ENCODE data around the gene PKP1.

The PKP1 gene

DNA sequence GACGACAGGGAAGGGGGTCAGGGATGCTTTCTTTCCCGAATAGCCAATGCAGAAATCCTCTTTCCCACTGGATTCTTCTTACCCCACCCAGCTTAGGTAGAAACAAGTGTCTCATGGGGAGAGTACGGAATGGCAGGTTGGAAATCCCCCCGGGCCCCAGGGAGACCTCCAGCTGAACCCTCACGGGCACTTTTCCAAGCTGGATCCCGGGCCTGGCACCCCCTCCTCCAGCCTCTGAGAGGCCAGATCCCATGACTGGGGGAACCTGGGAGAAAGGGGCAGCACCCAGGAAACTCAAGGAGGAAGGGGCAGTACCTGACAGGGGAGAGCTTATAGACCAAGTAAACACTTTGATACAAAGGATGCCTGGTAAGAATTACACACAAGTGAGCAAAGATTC is 1.3 kb downstream of the PKP1 start:
- no peak for DNase-seq

DNA sequence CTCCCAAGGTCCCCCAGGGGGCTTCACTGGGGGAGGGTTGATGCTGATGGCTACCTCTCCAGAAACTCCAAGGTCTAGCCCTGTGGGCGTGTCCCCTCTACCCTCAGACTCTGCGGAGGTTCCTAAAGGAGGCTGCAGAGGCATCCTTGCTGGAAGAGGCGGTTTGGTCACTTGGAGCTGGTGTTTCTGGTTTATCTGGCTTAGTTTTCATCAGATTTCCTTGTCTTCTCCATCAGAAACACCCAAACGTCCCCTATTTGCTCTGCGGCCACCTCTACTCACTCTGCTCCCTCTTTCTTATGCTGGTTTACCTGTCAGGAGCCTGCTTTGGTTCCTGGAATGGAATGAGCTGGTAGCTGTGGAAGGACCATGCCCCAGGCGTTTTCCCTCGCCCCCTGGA is 2.5 kb downstream of the PKP1 start:
- DNase-seq, result no peak

DNA sequence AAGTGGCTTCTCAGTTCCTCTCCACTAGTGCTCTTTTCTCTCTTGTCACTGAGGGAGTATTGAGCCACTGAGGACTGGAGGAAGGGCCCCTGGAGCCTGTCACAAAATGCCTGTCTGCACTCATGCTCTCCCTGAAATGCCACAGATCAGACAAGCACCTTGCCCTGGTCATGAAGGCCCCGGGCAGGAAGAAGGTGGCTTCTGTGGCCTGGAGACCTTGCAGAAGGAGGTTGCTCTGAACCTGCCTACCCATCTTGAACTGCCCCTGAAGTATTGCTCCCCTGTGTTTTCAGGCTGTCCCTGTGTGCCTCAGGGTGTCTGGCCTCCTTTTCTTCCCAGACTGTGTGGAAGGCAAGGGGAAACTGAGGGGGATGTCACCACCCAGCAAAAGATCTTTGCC is 3.1 kb downstream of the PKP1 start:
- no peak for DNase-seq

DNA sequence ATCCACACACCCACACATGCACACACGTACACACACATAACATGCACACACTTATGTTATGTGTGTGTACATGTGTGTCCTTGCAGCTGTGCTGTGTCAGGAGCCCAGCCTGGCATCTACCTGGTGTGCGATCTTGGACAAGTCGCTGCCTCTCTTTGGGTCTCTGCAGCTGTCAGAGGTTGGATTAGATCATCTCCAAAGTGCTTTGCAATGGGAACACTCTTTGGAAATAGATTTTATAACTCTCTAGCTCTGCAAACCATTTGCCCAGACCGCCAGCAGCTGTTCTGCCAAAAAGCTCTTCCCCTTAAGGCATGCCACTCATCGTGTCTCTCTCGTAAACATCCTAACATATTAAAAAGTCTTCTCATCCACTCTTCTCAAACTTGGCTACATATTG is 4.7 kb downstream of the PKP1 start:
- no peak for DNase-seq

DNA sequence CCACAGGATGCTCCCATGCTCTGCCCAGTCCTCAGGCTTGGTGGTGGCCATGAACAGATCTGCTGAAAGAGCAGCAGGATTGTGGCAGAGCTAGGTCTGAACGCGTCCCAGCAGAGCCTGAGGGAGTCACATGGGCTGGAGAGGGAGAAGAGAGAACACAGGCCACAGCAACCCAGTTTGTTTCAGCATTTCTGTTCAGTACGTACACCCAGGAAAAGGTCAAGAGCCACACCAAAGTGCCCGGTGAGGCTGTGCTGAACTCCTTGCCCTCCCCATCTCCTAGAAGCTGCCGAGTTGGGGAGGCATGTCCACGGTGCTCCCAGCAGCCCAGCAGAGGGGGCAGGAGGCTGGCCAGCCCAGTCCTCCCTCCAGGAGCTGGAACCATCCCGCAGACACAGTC is 5.5 kb downstream of the PKP1 start:
- no peak for DNase-seq

DNA sequence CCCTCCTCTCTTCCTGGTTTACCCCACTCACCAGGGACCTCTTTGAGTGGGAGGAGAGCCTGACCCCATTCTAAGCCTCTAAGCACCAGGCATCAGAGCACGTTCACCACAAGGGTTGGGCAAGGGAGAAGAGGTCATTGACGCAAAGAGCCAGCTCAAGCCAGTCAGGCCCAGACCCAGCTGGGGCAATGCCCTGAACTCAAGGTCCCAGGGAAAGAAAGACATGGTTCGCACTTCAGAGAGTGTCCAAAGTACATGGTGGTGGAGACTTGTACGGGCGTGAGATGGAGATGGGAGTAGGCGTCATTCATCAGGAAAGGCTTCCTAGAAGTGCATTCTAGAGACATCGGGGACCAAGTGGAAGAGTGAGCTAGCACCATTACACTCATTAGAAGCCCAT is 7.2 kb downstream of the PKP1 start:
- DNase-seq, result no peak

DNA sequence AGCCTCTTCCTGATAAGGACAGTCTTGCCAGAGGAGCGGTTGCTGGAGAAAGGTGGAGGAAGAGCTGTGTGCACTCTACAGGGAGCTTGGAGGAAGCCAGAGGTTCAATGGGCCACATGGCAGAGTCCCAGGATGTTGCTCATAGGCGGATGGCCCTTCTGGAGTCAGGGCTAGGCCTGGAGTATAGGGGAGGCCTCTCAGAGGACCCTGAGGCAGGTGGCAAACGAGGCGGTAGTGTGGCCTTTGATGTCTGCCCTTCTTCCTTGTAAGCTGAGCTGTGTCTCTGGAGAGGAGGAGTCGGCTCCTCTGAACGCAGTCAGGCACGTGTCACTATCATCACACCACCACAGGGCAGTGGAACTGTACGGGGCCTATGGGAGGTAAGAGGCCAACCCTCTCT is 8.6 kb downstream of the PKP1 start:
- no peak for DNase-seq

DNA sequence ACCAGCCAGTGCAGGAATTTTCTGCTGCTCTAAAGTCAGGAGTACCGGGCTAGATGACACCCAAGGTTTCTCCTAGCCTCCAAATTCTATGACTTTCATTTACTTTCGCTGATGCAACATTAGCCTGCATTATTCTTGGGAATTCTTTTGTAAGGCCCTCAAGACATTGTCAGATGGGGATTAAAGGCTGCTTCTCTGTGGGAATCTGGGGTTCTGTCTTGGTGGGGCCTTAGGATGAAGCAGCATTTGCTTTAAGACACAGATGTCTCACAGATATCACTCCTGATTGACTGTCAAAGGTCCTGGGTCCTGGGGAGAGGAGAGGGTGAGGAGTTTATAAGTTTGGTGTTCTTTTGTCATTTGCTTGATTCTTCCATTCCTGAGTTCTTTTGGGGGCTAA is 11.6 kb downstream of the PKP1 start:
- no peak for DNase-seq

DNA sequence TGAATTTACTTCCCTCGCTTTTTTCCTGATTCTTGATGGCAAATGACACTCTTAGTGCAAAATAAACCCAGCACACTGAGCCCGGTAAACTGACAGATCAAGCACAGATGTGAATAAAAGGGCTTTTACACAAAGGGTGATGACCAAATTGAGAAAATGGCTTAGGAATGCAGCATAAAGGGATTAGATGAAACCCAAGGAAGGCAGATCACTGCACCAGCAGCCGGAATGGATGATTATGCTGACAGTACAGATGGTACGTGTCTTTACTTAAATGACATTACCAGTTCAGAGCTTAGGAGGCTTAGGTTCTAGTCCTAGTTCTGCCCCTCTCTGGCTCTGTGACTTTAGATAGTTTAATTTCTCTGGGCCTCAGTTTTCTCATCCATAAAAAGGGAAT is 12.0 kb downstream of the PKP1 start:
- DNase-seq, result no peak

DNA sequence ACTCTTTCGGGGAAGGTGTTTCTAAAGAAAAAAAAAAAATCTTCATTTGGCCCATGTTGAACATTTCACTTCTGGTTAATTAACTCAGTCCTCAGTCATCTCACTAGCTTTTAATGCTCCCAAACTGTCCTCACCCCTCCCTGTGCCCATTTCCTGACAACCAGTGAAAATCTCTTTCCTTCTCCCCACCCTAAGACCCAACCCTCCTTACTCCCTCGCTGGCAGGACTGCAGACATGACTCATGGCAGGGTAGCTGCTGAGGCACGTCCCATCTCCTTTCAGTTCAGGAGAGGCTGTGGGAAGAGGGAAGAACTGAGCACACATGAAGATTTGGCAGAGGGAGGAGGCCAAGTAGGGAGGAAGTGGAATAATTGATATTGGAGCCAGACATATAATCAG is 12.6 kb downstream of the PKP1 start:
- no peak for DNase-seq

DNA sequence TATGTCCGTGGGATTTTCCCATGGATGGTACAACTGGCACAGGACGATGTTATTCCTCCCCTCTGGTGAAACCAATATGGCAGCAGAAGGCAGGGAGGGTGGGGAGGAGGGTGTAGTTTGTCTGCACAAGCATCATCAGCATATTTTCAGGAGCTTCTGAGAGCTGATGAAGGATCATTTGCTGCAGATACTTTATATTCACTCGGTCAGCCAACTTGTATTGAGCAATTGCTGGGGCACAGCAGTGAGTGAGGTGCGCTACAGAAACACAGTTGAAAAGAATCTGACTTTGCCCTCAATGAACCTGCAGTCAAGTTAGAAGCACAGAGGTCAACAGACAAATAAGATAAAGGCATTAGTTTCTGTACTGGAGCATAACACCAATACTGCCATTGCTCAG is 13.0 kb downstream of the PKP1 start:
- DNase-seq, result no peak

DNA sequence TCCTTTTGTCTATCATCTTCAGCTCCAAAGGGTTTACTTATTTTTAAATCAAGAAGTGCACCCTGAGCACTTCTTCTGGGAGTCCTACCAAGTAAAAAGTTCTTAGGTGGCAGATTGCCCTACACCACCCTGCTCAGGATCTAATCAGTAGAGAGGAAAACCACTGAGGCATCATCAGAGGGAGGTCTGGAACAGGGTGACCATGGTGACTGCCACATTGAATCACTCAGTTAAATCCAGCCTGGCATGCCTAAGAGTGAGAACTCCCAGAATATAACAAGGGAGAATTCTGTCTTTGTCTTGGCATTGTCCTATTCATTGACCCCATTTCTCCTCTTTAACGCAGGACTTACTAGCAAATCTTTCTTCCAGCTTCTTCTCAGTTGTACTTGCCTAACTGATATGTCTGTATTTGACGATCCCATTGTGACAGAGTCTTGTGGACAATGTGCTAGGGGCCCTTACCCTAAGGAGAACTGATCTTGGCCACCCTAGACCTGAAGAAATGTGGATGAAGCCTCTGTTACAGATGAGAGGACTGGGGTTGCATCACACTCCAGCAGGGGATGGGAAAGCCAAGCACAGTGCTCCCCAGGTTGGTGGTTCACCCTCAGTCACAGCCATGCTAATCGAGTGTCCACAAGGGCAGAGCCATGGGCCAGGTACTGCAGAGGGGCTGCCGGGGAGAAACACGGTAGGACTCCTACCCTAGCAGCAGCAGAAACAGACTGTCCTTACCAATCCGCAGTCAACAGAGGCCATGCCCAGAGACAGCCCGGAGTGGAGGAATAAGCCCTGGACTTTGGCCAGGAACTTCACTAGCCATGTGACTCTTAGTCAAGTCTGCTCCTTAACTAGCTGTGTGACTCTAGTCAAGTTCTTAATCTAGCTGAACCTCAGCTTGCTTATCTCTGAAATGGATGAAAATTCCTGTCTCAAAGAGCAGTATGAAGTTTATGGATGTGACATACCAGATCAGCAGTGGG is 15.4 kb downstream of the PKP1 start:
- DNase-seq, result no peak

DNA sequence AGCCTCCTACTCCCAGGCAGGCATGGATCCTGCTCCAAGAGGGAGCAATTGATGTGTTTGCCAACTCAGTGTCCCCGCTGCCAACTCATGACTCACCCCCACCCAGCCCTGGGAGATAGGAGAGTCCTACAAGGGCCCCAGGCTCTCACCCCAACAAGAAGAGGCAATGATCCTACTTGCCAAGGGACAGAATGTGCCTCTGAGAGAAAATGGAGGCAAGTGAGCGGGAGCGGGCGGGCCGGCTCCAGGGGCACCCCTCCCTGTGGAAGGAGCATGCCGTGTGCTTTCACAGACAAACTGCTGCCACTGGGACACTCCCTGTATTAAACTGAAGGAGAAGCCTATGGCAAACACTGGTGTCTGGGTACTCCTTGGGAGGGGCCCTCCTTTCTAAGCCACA is 16.7 kb downstream of the PKP1 start:
- DNase-seq, result no peak

DNA sequence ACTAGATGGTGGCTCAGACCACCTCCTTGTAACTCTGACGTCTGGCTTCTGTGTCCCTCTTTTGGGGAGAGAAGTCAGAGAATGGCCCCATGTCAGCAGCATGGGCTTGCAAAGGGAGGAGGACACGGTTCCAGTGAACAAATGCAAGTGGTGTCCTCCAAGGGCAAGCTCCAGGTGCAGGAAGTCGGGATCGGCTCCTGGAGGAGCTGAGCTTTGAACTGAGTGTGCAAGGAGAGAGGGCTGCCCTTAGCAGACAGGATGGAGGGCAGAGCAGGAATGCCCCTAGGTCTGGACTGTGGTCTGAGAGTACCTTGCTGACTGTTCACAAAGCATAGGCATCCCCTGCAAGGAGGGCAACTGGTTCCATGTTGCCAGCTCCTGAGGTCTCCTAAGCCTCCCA is 17.3 kb downstream of the PKP1 start:
- no peak for DNase-seq

DNA sequence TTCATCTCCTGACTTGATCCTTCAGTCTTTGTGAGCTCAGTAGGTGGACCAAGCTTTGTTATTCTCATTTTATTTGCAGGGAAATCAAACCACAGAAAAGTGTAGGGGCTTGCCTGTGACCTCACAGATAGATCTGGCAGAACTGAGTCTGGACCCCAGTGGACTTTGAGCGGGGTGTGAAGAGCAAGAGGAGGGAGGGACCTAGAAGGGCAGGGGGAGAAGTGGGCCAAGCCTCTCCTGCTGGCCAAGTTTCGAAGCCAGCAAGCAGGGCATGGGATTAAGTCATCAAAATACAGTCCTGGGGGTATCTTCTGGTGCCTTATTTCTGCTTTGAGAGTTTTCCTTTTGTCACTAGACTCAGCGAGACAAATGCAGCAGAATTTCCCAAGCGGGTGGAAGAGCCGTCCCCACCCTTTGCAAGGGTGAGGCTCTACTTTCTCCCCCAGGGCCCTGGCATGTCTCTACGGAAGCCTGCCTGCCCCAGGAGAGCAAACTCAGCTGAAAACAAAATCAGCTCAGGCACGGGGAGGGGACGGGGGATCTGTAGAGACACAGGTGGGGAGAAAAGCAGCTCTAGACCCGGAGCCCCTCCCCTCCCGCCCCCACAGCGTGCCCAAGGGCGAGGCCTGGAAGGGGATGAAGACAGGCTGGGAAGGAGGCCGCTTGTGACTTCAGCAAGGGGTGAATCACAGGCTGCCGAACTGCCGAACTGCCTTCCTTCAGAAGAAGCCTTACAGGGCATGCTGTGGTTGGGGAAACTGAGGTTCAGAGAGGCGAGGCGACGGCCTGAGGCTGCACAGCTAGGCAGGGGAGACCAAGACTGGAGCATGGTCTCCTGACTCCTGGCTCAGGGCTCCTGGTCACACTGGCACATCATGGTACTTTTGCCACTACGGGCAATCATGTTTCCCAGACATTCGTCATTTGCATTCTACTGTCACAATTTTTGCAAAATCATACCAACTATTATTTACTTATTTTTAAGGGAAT is 19.2 kb downstream of the PKP1 start:
- no peak for DNase-seq

DNA sequence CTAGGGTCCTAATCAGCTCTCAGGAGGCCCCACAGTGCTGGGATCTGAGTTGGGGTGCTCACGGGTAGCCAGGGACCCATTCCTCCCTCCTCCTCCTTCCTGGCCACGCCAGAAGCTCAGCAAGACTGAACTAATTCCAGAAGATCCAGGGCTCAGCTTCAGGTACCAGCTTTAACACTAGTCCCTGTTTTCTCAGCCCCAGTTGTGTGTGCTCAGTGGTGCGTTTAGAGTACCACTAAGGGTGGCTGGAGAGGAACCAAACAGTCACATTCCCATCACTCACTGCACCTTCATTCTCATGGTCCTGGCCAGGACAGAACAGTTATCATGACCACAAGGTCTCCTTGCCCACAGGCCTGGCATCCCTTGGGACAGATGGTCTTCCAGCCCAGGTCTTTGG is 20.8 kb downstream of the PKP1 start:
- DNase-seq, result no peak

DNA sequence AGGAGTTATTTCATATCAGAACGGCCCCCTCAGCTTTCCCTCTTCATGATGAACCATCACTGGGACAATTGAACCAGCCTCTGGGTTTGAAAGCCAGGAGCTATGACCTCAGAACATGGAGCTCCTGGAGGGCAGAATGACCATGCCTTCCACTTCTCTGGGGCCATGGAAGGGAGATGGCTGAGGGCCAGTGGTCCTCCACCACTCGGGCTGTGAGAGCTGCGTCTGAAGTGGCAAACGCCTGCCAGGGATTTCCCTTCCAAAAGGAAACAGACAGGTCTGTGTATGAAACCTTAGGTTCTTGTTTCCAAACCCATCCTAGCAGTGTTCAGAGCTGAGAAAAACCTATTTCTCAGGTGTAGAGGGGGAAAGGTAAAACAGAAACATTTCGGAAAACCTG is 22.5 kb downstream of the PKP1 start:
- peak; percentile 57 for DNase-seq

DNA sequence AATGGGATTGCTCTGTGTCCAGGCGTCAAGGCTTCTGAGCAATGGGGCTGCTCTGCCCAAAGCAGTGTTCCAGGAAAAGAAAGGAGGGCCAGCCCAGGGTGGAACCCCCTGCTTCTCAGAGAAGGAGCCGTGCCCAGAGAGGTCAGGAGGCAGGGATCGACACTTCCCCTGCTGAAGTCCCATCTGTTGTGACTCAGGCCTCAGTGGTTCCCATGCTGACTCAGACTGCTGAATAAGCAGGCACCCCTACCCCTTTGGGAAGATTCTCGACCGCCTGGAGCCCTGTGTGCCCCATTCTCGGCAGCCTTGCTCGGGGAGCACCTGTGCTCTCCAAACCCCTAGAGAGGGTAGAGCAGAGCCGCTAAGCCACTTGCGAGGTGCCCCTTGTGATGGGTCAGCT is 23.9 kb downstream of the PKP1 start:
- DNase-seq, result no peak

DNA sequence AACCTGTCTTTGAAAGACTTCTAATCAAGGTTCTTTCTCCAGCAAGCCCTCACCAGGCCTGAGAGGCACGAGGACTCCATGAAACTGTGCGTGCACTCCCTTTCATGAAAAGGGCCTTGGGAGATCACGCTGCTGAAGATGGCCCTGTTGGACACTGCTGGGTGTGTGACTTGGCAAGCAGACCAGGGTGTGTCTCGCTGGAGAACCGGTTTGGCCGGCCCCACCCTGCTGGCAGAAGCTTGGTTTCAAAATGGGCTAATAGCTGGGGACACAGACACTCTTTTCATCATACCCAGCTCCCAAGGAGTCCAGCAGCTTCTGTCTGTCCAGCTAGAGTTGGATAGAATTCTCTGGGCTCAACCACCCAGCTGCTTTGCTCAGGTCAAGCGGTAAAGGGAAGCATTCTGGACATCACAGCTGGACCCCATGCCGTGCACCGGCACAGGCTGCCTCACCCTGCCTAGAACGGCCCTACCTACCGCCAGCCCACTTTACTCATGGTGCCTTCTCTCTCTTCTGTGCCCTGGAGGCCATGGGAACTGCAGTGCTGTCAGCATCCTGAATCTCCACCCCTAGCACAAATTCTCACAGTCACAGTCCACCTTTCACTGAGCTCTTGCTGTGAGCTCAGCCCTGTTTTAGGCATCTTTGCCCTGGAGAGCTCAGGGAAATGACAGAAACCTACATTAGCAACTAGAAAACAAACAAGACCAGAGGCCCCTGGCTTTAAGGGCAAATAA is 24.6 kb downstream of the PKP1 start:
- DNase-seq, result peak; percentile 9

DNA sequence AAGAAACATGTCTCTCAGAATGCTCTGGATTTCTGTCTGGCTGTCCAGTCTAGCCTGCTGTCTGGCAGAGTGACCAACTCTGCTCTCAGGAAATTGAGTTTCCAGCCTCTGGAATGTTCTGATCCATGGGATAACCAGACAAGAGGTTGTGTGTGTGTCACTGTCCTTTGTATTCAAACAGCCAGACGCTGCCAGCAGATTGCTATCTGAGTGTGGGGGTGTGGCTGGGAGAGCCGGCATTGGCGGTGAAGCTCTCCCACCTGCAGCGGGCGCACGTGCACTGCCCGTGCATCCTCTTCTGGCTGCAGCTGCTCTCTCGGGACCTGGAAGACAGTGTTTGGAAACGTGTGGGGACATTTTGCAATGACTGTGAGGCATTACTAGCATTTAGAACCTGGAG is 26.1 kb downstream of the PKP1 start:
- DNase-seq, result peak; percentile 90

DNA sequence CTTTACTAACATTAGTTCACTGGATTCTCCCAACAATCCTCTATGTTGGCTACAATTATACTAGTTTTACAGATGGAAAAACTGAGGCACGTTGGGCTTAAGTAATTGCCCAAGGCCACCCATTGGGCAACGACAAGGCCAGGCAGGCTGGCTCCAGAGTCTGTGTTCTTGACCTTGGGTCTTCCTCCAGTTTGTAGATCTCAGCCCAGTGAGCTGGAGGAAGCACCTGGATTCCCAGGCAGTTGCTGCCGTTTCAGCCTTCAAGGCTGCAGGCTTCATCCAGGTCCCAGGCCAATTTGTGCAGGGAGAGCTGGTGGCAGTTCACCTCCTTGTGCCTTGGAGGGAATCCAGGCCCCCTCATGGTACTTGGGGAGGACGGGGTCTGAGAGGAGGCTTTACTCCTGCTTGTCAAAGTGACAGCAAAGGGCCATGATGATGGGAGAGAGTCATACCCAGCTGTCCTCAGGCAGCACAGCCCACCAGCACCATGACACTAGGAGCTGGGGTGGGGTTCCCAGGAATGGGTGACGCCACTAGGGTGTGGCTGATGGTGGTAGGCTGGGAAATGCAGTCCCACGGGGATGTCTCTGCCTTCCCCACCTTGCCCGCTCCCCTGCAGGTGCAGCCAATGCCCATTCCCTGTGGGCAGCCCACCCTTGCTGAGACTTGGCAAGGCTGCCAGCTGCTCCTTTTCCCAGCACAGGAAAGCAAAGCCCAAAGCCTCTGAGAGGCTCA is 27.1 kb downstream of the PKP1 start:
- DNase-seq, result no peak

DNA sequence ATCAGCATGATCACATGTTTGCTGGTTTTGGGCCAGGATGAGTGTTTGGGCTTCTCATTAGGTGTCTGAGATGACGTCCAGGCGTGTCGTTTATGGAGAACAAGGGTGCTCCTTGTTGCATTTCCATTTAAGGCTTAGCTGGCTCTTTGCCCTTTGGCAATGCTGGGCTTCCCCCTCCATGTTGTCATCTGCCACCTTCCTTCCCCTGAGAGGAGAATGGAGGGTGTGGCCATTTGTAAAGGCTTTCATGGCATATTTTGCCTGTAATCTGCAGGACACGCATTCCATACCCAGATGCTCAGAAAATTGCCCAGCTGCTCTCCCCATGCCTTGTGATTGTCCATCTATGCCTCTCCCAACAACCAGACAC is 27.7 kb downstream of the PKP1 start:
- DNase-seq, result peak; percentile 95
